HG03095 (cell line): ENCODE results near the gene EHMT1.
A peak's percentile ranks its signal among the peaks of the same experiment; 100 is the strongest.

Source experiments
- ATAC-seq: cut with Tn5 transposase; IDR thresholded peaks from one replicate; pipeline ENCODE4 v1.9.1; 2021; ENCODE audit warnings: moderate library complexity; ENCODE audit not compliant: unreplicated experiment

The EHMT1 gene

GRCh38 chr9:137757139-137757538, 138.3 kb downstream of the EHMT1 start:
- ATAC-seq: no peak

- ATAC-seq: no peak
Measured at GRCh38 chr9:137757613-137758029, 138.8 kb downstream of the EHMT1 start.

- ATAC-seq: no peak
Measured at GRCh38 chr9:137758067-137758466, 139.3 kb downstream of the EHMT1 start.

GRCh38 chr9:137759117-137759516, 140.3 kb downstream of the EHMT1 start:
- ATAC-seq: no peak

- no peak for ATAC-seq
Measured at GRCh38 chr9:137759649-137760321, 141.0 kb downstream of the EHMT1 start.

GRCh38 chr9:137760426-137760825, 141.6 kb downstream of the EHMT1 start:
- no peak for ATAC-seq

GRCh38 chr9:137761032-137761431, 142.2 kb downstream of the EHMT1 start:
- ATAC-seq: no peak

GRCh38 chr9:137761793-137762192, 143.0 kb downstream of the EHMT1 start:
- no peak for ATAC-seq

GRCh38 chr9:137762414-137763061, 143.7 kb downstream of the EHMT1 start:
- ATAC-seq: peak; percentile 53

- no peak for ATAC-seq
Measured at GRCh38 chr9:137763271-137763955, 144.6 kb downstream of the EHMT1 start.

GRCh38 chr9:137764171-137764671, 145.4 kb downstream of the EHMT1 start:
- no peak for ATAC-seq

GRCh38 chr9:137764981-137765380, 146.2 kb downstream of the EHMT1 start:
- no peak for ATAC-seq

GRCh38 chr9:137765536-137765935, 146.7 kb downstream of the EHMT1 start:
- ATAC-seq: no peak

- ATAC-seq: no peak
Measured at GRCh38 chr9:137771580-137771979, 152.8 kb downstream of the EHMT1 start.

- ATAC-seq: no peak
Measured at GRCh38 chr9:137772281-137772873, 153.6 kb downstream of the EHMT1 start.

GRCh38 chr9:137774775-137775386, 156.1 kb downstream of the EHMT1 start:
- no peak for ATAC-seq

GRCh38 chr9:137776306-137776995, 157.6 kb downstream of the EHMT1 start:
- no peak for ATAC-seq

- ATAC-seq: no peak
Measured at GRCh38 chr9:137777761-137778160, 159.0 kb downstream of the EHMT1 start.

- no peak for ATAC-seq
Measured at GRCh38 chr9:137778336-137778735, 159.5 kb downstream of the EHMT1 start.

- ATAC-seq: no peak
Measured at GRCh38 chr9:137778914-137779313, 160.1 kb downstream of the EHMT1 start.
